Activated CD8-positive, alpha-beta memory T cell treated with anti-CD3 and anti-CD28 coated beads for 24 hours (primary cell): ENCODE data around the gene SLC6A19.
"Not testable (repeated sequence)": the region's sequence is repeated elsewhere in the genome, so short reads cannot be mapped to it uniquely, and the experiment has no call there.

ENCODE experiments used
- DNase-seq: peaks from one replicate; pipeline ENCODE4 v3.0.0-alpha.2; 2020

SLC6A19 gene

DNA sequence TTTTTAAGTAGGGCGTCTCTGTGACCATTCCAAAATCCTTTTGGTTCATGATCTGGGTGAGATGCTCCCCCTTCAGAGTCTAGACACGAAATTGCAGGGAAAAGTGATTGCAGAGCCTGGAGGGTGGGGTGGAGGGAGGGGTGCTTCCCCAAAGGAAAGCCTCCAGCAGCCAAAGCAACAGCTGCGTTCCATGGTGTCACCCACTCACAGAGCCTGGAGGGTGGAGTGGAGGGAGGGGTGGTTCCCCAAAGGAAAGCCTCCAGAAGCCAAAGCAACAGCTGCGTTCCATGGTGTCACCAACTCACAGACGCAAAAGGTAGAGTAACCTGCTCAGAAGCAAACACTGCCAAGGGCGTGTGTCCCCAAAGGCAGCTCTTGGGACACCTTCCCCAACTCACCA, 46.4 kb downstream of the SLC6A19 start:
- no peak for DNase-seq

DNA sequence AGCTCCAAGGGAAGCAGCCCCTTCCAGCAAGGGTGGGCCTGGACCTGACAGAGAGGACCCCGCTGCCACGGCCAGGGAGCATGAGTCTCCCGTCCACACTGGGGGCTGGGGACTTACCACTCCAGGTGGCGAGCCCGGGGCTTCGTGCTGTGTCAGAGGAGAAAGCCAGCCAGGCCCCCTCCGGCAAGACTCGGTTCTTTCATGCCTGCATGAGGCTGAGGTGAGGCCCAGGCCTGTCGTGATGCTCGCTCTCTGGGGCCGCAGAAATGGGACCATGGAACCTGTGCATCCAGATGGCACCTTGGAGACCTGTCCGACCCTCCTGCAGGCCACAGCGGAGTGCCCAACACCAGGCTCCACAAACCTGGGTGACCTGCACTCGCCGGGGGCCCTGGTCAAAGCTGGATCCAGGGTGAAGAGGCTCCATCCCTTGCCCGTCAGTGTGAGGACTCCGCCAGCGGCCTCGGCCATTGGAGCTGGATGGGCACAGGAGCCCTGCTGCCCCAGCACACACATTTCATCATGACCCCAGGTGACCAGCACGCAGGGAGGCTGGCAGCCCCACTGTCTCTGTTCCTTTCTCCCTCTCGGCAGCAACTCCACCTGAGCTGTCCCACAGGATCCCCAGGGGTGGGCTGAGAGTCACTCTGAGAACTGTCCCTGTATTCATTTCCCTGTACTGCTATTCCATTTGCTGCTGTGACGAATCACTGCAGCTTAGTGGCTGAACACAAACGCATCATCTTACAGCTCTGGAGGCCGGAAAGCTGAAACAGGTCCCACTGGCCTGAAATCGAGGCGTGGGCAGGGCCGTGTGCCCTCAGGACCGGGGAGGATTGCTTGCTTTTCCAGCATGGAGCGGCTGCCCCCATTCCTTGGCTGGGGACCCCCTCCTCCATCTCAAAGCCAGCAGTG, 48.2 kb downstream of the SLC6A19 start:
- DNase-seq: no peak

DNA sequence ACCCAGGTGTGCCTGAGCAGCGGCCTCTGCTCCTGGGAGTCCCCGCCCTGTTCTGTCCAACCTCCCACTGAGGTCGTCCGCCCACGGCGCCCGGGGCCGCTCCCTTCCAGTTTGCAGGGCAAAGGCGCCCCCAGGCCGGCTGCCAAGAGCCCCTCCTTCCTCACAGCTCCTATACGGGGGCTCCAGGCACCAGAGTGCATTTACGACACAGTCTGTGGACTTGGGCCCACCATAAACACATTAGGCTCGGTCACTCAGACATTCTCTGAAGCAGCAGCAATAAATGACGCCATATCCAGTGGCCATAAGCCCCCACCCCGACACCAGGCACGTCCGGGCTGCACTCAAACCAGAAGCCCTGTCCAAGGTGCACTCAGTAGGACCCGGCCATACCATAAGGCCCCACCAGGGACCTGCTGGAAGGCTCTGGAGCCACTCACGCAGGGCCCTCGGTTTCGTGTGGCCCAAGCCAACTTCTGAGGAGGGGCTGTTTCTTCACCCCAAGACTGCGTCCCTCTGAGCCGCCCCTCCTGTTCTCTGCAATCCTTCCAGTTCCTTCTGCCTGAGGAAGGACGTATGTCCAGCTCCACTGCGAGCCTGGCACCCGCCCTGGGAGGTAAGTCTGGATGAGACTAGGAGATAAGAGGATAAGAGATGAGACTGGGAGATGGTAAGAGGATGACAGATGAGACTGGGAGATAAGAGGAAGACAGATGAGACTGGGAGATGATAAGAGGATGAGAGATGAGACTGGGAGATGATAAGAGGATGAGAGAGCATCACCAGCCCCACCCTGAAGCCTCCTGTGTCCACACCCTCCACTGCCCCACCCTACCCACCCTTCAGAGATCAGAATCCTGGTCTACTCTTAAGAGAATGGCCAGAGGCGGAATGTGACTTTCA, 50.5 kb downstream of the SLC6A19 start:
- no peak for DNase-seq

DNA sequence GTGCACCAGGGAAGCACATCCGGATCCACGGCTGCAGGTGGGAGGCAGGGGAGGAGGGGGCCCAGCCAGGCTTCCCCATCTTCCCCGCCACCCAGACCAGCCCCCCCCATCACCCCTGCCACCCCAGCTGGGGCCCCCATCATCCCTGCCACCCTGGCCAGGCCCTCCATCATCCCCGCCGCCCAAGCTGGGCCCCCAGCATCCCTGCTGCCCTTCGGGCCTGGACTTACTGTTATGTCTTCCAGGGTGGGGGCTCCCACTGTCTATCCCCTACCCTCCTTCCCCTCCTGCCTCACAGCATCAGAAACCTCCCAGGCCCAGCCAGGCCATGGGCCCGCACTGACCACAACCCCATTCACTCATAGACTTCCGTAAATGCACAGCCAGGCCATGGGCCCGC, 51.3 kb downstream of the SLC6A19 start:
- no peak for DNase-seq

DNA sequence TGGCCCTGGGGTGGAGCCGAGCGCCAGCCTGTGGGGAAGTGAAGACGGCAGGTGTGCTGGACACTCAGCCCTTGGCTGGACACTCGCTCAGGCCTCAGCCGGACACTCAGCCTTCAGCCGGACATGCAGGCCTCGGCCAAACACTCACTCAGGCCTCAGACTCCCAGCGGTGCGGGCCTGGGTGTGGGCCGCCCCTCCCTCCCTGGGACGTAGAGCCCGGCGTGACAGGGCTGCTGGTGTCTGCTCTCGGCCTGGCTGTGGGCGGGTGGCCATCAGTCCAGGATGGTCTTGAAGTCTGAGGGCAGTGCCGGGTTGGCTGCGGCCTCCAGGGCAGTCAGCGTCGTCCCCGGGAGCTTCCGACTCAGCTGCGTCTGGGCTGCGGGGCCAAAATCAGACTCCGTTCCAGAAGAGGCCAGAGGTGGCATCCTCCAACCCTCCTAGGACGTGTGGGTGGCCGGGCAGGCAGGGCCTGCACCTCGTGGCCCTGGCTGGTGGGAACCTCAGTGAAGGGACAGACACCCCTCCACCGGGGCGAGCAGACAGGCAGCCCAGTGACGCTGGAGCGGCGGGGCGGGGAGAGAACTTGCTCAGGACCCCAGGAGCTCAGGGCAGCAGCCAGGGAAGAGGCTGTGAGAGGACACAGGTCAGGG, 52.2 kb downstream of the SLC6A19 start:
- DNase-seq: no peak

DNA sequence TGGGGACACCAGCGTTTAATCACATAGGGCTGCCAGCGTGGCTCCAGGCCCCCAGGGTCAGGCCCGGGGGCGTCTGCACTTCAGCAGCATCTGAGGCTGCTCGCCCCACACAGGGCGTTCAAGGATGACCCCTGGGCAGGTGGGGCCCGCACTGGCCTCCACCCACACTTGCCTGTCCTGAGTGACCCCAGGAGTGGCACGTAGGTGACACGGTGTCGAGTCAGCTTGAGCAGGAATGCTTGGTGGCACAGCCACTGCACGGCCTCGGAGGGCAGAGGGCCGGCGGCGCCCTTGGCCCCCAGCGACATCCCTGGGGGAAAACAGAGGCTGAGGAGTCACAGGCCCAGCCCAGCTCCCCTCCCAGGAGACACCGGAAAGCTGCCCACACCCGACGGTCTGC, 52.8 kb downstream of the SLC6A19 start:
- no peak for DNase-seq

DNA sequence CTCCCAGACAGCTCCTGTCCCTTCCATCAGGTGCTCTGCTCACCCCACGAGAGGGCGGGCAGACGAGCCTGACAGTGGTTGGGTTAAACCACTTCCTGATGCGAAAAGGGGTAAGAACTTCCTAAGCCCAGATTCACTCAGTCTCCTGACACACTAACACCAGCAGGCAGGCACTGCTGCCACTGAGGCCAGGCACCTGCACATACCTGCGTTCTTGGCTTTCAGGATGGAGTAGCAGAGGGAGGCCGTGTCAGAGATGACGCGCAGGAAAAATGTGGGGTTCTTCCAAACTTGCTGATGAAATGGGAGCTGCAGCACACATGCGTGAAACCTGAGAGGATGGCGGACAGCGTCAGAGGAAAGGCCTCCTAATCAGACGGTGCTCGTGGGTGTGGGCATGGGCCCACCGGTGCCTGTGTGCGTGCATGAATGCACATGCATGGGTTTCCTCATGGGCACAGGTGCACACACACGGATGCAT, 53.7 kb downstream of the SLC6A19 start:
- DNase-seq: peak; percentile 69

DNA sequence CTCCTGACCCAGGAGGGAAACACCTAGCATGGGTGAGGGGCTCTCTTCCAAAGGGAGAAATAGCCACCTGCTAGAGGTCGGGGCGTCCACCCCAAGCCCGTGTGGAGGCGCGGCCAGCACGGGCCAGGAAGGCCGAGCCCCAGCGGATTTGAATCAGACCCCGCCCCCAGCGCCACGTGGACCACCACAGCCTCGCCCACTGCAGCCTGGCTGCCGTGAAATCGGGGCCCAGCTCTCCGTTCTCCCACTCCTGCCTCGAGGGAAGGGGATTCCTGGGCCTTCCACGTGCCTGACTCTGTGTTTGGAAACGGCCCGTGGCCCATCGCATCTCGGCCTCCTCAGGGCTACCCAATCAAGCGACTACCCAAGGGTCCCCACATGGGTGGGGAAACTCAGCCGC, 55.4 kb downstream of the SLC6A19 start:
- no peak for DNase-seq

DNA sequence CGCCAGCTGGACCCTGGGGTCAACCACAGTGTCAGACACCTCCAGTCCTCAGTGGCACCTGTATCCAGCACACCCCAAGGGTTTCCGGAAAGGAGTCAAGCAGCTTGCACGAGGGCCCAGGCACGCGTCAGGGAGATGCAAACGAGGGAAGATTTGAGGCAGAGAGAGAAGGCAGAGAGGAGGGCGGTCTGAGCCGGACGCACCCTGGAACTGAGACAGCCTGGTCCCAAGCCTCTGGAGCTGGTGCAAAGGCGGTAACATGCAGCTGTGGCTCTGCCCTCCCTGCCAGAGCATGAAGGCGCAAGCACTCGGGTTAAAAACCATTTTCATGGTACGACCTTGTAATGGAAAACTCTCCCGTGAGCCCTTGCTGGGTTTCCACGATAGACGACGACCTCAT, 56.0 kb downstream of the SLC6A19 start:
- no peak for DNase-seq

DNA sequence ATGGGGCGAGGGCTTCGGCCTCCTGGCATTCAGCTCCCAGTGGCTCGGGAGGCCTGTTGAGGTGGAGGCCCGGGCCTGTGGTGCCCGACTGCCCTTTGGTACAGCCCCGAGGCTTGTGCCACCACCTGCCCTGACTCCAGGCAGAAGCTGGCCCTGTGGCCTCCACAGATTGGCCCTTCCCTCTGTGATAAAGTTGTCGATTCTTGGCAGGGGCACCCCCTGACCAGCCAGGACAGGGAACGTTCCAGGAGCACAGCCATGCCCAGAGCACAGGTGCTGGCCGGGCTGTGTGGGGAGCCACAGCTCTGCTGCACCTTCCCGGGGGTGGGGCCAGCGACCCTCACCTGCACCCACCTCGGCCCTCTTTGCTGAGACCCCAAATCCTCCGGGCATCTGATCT, 56.4 kb downstream of the SLC6A19 start:
- DNase-seq: no peak

DNA sequence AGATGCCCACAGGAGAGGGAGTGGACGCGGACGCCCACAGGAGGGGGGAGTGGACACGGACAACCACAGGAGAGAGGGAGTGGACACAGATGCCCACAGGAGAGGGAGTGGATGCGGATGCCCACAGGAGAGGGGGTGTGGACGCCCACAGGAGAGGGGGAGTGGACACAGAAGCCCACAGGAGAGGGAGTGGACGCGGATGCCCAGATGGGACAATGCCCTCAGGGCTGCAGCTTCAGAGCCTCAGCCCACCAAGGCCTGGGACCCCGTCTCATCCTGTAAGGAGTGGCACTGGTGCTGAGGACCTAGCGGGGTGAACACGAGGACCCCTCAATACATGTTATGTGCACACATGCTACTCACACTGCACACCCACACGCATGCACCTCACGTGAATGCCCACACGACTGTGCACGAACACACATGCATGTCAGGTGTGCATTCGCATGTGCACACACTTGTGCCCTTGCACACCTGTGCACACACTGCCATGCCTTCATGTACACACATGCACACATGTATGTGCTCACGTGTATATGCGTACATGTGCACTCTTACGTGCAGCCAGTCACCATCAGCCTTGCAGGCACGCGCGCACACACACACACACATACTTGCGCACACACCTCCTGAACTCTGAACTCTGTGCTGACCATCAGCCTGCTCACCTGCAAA, 58.5 kb downstream of the SLC6A19 start:
- DNase-seq: no peak

DNA sequence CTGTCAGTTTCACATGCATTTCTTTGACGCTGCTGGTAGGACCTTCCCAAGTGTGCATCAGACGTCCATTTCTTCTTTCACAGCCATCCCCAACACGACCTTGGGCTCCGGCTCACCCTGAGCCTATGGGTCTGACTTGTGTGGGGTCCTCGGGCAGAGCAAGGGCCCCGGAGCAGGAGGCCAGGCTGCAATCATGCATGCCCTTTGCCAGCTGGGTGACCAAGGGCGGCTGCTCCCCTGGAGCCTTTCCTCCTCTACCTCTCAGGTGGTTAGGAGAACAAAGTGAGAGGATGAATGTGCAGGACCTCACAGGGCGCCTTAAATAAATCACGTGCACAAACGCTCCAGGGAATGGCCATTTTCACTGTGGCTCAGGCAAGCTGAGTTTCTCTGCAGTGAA, 60.2 kb downstream of the SLC6A19 start:
- no peak for DNase-seq

DNA sequence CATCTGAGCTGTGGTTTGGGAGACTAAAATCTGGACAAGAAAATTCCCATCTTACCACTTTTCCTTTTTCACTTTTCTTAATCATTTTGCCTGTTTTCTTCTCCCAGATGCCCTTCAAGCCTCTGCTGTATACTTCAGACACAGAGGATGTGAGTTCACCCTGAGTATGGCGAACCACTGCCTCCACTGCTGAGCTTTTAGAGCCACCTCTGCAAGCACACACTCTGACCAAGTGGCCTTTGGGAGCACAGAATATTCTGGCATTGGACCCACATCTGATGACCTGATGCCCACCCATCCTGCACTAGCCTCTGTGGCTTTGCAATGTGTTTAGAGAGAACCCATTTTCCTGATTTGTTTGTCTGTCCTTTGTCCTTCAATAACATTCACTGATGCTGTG, 61.0 kb downstream of the SLC6A19 start:
- no peak for DNase-seq

DNA sequence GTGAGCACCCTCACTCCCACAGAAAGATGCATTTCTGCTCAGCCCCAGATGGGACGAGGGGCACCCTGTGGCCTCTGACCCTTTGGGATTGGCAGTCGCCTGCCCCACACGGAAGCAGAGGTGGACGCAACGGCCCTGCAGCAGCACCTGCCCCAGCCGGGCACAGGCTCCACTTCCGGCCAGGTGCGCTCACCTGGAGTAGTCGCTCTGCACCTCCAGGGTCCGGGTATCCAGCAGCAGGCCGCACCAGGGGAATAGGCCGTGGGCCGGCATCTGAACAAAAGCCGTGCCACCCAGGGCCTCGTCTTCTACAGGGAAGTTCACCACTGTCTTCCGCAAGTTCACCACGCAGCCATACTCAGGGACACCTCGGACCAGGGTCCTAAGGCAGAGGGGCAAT, 62.8 kb downstream of the SLC6A19 start:
- DNase-seq: no peak

DNA sequence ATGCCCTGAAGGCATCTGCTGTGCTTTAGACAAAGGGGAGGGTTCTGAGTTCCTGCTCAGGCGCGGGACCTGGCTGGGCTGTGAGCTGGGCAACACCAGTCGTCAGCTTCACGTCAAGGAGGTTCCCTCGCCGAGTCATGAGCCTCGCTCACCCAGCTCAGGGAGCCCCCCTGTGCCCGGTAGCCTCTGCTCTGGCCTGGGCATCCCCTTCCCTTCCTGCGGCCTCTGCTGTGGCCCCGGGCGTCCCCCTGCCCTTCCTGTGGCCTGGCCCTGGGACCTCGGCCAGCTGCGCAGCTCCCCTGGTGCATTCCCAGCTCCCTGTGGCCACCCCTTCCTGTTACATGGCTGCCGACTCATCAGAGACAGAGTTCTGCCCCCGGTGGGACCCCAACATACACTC, 63.6 kb downstream of the SLC6A19 start:
- no peak for DNase-seq

DNA sequence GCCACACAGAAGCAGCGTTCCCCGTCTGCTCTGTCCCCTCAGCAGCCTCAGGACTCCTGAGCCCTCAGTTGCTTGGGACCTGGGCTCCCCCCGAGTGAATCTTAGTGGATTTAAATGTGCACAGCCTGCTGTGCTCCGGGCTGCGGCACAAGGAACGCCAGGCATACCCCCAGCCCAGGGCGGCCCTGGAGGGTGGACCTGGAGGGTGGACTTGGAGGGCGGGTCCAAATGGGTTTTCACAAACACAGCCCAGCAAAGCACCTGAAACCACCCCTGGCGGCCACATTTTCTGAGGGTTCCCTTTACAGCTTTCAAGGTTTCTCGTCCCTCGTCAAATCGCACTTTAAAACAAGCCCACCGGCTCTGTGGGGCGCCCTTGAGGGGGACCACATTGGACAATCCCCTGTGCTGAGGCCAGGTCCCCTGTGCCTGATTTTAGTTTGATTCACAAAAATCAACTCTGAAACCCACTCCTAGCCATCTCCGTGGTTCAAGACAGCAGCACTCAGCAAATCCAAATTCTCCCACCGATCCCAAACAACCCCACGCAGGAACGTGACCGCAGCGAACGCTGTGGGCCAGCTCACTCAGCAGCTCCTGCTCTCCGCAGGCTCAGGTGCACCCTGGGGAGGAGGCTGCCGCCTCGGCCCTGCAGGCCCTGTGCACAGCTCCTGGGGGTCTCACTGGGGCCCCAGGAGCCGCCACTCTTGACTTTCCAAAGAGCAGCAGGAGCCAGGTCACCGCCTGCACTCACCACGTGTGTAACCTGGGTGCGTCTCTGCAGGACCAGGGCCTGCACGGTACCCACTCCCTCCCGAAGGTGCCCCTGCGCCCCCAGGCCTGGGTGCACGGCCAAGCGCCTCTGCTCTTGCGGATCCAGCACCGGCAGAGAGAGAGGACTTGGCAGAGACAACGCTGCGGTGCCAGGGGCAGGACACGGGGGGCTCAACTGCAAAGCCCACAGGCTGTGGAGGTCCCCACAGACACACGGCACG, 64.4 kb downstream of the SLC6A19 start:
- no peak for DNase-seq

DNA sequence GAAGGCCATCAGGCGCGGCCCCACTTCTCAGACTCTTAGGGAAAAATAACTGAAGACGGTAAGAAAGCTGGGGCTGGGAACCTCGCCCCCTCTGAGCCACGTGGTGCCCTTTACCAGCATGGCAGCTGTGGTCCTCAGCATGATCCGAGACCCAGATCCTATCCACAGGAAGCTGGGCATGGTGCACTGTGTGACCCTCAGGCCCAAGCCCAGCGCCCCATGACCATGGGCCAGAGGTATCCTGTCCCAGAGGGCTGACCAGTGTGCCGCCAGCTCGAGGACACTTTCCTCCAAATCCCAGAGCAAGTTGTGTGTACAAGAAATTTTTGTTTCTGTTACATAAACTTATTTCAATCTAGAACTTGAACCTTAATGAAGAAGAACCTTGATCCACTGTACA, 65.4 kb downstream of the SLC6A19 start:
- no peak for DNase-seq

DNA sequence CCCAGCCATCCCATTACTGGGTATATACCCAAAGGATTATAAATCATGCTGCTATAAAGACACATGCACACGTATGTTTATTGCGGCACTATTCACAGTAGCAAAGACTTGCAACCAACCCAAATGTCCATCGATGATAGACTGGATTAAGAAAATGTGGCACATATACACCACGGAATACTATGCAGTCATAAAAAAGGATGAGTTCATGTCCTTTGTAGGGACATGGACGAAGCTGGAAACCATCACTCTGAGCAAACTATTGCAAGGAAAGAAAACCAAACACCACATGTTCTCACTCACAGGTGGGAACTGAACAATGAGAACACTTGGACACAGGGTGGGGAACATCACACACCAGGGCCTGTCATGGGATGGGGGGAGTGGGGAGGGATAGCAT, 66.1 kb downstream of the SLC6A19 start:
- DNase-seq: not testable (repeated sequence)

DNA sequence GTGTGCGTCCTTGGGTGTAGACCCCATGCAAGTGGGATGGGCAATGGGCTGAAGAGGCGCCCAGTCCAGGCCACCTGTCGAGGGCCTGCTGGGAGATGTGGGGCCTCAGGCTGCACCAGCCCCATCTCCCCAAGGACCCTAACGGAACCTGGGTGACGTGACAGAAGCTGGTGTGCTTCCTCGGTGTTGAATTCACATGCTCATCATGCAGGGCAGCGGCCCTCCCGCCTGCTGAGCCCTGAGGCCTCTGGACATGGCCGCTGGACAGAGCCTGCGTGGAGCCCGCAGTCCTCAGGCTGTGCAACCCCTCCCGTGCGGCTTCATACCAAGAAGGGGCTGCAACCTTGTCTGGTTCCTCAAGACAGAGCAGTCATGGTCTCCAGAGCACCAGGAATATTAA, 66.7 kb downstream of the SLC6A19 start:
- no peak for DNase-seq

DNA sequence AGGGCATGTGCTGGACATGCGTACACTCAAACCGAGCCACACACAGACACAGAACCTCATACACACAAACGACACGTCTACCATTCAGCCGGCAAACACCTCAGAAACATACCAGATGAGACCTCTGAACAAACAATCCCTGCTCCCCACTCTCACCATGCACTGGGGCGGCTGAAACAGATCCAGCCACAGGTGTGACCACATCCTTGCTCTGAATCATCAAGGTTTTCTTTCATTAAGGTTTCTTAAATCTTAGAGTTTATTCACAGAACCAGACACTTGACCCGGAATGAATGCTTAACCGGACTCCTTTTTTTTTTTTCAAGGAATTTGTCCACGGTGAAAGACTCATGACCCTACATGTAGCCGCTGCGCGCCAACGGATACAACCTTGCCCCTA, 67.3 kb downstream of the SLC6A19 start:
- no peak for DNase-seq

DNA sequence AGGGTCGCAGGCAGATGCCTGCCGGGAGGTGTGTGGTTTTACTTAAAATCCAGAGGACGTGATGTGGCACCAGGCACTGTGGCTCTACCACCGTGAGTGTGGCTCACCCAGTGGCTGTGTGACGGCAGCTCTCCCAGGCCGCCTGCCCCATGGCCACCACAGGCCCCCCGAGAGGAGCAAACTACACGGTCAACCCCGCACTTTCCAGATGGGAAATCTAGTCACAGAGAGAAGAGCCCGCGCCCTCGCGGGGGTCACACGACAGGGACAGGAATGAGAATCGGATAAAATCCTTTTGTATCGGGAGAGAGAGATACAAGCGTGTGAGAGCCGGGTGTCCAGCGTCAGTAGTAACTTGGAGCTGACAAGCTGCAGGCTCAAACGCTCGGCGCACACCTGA, 69.0 kb downstream of the SLC6A19 start:
- no peak for DNase-seq
